ENCODE results near the gene IFNA5.

DNA sequence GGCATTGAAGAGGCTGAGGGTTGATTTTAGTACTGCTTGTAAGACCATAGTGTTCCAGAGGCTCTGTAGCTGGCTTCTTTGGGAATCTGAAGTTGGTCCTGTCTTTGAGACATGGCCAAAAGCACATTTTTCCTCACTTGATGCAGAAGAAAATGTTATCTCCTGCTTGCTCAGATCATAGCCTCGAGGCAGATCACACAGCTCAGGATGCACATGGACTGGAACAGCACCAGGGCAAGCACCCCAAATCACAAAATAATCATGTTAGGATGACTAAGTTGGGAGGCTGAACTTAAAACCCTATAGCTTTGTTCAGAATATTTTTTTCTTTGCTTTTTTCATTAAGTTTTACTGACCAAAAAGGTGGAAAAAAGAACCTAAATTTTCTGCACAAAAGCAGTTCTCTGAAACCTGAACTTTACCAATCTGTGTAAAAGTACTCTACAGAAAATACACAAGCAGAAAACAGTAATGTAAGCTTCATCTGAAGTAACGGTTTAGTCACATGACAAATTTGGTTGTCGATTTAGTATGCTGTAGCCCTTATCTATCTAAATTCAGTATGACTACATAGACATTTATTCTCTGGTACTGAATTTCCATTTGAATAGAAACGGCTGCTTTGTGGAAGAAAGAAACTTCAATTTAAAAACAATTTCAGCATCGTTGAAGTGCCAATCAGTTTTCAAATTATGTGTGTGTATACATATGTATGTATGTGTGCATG, 26.7 kb upstream of the IFNA5 start:
- TF ChIP-seq CTCF (IDR thresholded peaks at IDR 0.05; ENCODE audit: insufficient read depth, low read length, poor library complexity, severe bottlenecking) (no peak), EZH2phosphoT487 (conservative IDR thresholded peaks at IDR 0.05; ENCODE audit: low read length) (no peak)

All from SU-DHL-6 (cell line).